GM12801 (cell line): ENCODE measurements around the gene FAM53B.

ENCODE experiments used
- CTCF ChIP-seq: IDR thresholded peaks from one replicate; pipeline ENCODE4 v1.5.1; 2011; ENCODE audit warnings: control low read depth; ENCODE audit not compliant: insufficient read length; ENCODE audit errors: extremely low read depth

The FAM53B gene

GRCh38 chr10:124744102-124745050, at the start of gene FAM53B:
FAM53B (minus strand) TSS chr10:124744378; CDS start chr10:124706713, 37,665 bp downstream.
- no peak for TF ChIP-seq CTCF

- TF ChIP-seq CTCF: no peak
Measured at GRCh38 chr10:124792998-124793352, 48.8 kb upstream of the FAM53B start.

- no peak for TF ChIP-seq CTCF
Measured at GRCh38 chr10:124791547-124792348, 47.6 kb upstream of the FAM53B start, which contains the start of gene EEF1AKMT2. EEF1AKMT2 (minus strand) TSS chr10:124791887; CDS start chr10:124791833, 54 bp downstream.

GRCh38 chr10:124768791-124769190, 24.6 kb upstream of the FAM53B start:
- TF ChIP-seq CTCF: no peak

- TF ChIP-seq CTCF: no peak
Measured at GRCh38 chr10:124765256-124765655, 21.1 kb upstream of the FAM53B start.

GRCh38 chr10:124763267-124763666, 19.1 kb upstream of the FAM53B start:
- TF ChIP-seq CTCF: no peak

- no peak for TF ChIP-seq CTCF
Measured at GRCh38 chr10:124762281-124762680, 18.1 kb upstream of the FAM53B start.
